ENCODE measurements around the gene KCNN1.

DNA sequence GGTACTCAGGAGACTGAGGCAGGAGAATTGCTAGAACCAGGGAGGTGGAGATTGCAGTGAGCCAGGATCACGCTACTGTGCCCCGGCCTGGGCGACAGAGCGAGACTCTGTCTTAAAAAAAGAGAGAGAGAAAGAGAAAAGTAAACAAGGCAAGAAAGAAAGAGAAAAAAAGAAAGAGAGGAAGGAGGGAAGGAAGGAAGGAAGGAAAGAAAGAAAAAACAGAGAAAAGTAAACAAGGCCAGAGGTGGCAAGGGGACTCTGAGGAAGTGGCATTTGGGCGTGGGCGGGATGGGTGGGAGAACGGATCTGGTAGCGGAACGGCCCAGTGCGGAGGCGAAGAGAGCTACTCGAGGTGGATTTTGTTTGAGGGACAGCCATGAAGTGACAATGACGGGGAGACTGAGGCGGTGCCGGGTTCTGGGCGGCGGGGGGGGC, 33.6 kb downstream of the KCNN1 start:
- TF ChIP-seq, protein P1, sequence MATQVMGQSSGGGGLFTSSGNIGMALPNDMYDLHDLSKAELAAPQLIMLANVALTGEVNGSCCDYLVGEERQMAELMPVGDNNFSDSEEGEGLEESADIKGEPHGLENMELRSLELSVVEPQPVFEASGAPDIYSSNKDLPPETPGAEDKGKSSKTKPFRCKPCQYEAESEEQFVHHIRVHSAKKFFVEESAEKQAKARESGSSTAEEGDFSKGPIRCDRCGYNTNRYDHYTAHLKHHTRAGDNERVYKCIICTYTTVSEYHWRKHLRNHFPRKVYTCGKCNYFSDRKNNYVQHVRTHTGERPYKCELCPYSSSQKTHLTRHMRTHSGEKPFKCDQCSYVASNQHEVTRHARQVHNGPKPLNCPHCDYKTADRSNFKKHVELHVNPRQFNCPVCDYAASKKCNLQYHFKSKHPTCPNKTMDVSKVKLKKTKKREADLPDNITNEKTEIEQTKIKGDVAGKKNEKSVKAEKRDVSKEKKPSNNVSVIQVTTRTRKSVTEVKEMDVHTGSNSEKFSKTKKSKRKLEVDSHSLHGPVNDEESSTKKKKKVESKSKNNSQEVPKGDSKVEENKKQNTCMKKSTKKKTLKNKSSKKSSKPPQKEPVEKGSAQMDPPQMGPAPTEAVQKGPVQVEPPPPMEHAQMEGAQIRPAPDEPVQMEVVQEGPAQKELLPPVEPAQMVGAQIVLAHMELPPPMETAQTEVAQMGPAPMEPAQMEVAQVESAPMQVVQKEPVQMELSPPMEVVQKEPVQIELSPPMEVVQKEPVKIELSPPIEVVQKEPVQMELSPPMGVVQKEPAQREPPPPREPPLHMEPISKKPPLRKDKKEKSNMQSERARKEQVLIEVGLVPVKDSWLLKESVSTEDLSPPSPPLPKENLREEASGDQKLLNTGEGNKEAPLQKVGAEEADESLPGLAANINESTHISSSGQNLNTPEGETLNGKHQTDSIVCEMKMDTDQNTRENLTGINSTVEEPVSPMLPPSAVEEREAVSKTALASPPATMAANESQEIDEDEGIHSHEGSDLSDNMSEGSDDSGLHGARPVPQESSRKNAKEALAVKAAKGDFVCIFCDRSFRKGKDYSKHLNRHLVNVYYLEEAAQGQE (IDR thresholded peaks at IDR 0.05; ENCODE audit: borderline replicate concordance), result no peak
- TF ChIP-seq MXI1 (conservative IDR thresholded peaks at IDR 0.05; ENCODE audit: poor library complexity, severe bottlenecking), result no peak
- no peak for TF ChIP-seq CTCF (IDR thresholded peaks at IDR 0.05; ENCODE audit: poor library complexity, severe bottlenecking)
- TF ChIP-seq EP300 (conservative IDR thresholded peaks at IDR 0.05; ENCODE audit: poor library complexity, severe bottlenecking), result no peak
- no peak for TF ChIP-seq SMC3 (conservative IDR thresholded peaks at IDR 0.05; ENCODE audit: poor library complexity)
- TF ChIP-seq EZH2 (IDR thresholded peaks at IDR 0.05; ENCODE audit: borderline replicate concordance, insufficient read depth, low read length, poor library complexity, severe bottlenecking), result no peak
- no peak for TF ChIP-seq RAD21 (conservative IDR thresholded peaks at IDR 0.05)
- TF ChIP-seq POLR2AphosphoS5 (IDR thresholded peaks at IDR 0.05), result no peak

All from neural cell (in vitro differentiated cells).